ENCODE data around the gene VWF.

DNA sequence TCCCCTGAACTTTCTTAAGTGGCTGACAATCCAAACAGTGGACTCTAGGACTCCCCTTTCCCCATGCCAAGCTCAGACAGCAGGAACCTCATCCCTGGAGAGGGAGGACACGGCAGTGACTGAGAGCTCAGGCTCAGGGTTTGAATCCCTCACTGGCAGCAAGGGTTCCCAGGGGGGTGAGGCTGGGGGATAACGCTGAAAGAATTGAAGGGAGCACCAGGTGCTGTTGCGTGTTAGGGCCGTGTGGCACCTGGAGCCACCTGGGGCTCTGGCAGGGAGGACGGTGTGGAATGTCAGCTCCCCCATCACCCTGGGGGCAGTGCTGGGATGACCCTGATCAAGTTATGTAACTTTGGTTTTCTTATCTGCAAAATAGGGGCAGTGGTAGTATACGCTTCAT lies 219.5 kb downstream of the VWF start:
- TF ChIP-seq, protein P1, sequence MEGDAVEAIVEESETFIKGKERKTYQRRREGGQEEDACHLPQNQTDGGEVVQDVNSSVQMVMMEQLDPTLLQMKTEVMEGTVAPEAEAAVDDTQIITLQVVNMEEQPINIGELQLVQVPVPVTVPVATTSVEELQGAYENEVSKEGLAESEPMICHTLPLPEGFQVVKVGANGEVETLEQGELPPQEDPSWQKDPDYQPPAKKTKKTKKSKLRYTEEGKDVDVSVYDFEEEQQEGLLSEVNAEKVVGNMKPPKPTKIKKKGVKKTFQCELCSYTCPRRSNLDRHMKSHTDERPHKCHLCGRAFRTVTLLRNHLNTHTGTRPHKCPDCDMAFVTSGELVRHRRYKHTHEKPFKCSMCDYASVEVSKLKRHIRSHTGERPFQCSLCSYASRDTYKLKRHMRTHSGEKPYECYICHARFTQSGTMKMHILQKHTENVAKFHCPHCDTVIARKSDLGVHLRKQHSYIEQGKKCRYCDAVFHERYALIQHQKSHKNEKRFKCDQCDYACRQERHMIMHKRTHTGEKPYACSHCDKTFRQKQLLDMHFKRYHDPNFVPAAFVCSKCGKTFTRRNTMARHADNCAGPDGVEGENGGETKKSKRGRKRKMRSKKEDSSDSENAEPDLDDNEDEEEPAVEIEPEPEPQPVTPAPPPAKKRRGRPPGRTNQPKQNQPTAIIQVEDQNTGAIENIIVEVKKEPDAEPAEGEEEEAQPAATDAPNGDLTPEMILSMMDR (IDR thresholded peaks at IDR 0.05 in 4 of 5, conservative IDR thresholded peaks at IDR 0.05 in 1 of 5), result no peak
- TF ChIP-seq POLR2A (IDR thresholded peaks at IDR 0.05), result no peak

Data from gastrocnemius medialis (tissue), 4 donors.